CD4-positive, alpha-beta T cell (primary cell): ENCODE results near the gene TDRD6. TPM values are rescaled to one million over a fixed set of nuclear protein-coding genes. Genes with fewer than 3 reads are reported as not detected.

Source experiments
- ATAC-seq: fragments of 200-7000 bp; cut with Tn5 transposase; one replicate; pipeline ENCODE4 v1.10.0; 2022; ENCODE audit warnings: mild to moderate bottlenecking; ENCODE audit not compliant: poor library complexity
- CTCF ChIA-PET: fragments of 350-600 bp; sonication (Branson Sonifier 250); formaldehyde crosslinking; loops from one replicate; lab custom pipeline; 2021; ENCODE audit warnings: antibody characterized with exemption, inconsistent platforms; lab: Charles Lee
- POLR2A ChIA-PET: fragments of 350-600 bp; sonication (Branson Sonifier 250); formaldehyde crosslinking; loops from one replicate; lab custom pipeline; 2021; ENCODE audit warnings: antibody characterized with exemption, inconsistent platforms; lab: Charles Lee
- DNase-seq, 14 experiments: peaks; one replicate each; pipeline ENCODE4 v3.0.0-alpha.2; 2013 to 2020; ENCODE audit warnings: mixed read lengths in 2 of 14
- H3K27ac ChIP-seq, 2 donors: one replicate each; pipeline versions ENCODE4 v1.5.1 to v1.7.0; 2013; ENCODE audit warnings: low read length in 2 of 2, low read depth in 1 of 2, mild to moderate bottlenecking in 1 of 2
- H3K27me3 ChIP-seq, 2 experiments: 1 replicate in 1 of 2; 2 replicates in 1 of 2; pipeline versions ENCODE4 v1.6.1 to v1.7.0; 2013; ENCODE audit warnings: low read length in 2 of 2, control low read depth in 1 of 2, mild to moderate bottlenecking in 1 of 2, moderate library complexity in 1 of 2; ENCODE audit not compliant: insufficient read depth in 2 of 2, control insufficient read depth in 1 of 2
- H3K36me3 ChIP-seq: one replicate; pipeline ENCODE4 v1.6.1; 2013; ENCODE audit warnings: low read length, control low read depth; ENCODE audit not compliant: insufficient read depth
- H3K4me1 ChIP-seq: one replicate; pipeline ENCODE4 v1.6.1; 2013; ENCODE audit warnings: low read length, control low read depth; ENCODE audit not compliant: insufficient read depth
- H3K4me3 ChIP-seq: one replicate; pipeline ENCODE4 v1.5.1; 2013; ENCODE audit warnings: mild to moderate bottlenecking, low read length, moderate library complexity
- H3K9me3 ChIP-seq, 2 experiments: 1 replicate in 1 of 2; 2 replicates in 1 of 2; pipeline versions ENCODE4 v1.6.1 to v1.7.0; 2013; ENCODE audit warnings: low read length in 2 of 2, mild to moderate bottlenecking in 2 of 2, control low read depth in 1 of 2, moderate library complexity in 1 of 2; ENCODE audit not compliant: control insufficient read depth in 1 of 2, insufficient read depth in 1 of 2
- H3K27ac Mint-ChIP-seq: one replicate; pipeline ENCODE4 v1.8.0; 2020; ENCODE audit warnings: mixed read lengths
- H3K27me3 Mint-ChIP-seq: one replicate; pipeline ENCODE4 v1.8.0; 2021; ENCODE audit warnings: mixed read lengths
- H3K36me3 Mint-ChIP-seq: one replicate; pipeline ENCODE4 v1.8.0; 2021; ENCODE audit warnings: low read depth, mixed read lengths
- H3K4me1 Mint-ChIP-seq: one replicate; pipeline ENCODE4 v1.8.0; 2021; ENCODE audit warnings: low read depth, mixed read lengths
- H3K4me3 Mint-ChIP-seq: one replicate; pipeline ENCODE4 v1.8.0; 2020; ENCODE audit warnings: mild to moderate bottlenecking, mixed read lengths
- H3K9me3 Mint-ChIP-seq: one replicate; pipeline ENCODE4 v1.8.0; 2020; ENCODE audit warnings: mixed read lengths
- CTCF ChIP-seq: fragments of 200-600 bp; IDR thresholded peaks from one replicate; pipeline ENCODE4 v1.8.0; 2022; ENCODE audit warnings: antibody characterized with exemption, mild to moderate bottlenecking
- intact Hi-C, 2 experiments: fragments of 100-400 bp; cut with DNase I in 1 of 2; cut with micrococcal nuclease in 1 of 2; formaldehyde crosslinking; loops; one replicate each; pipeline versions ENCODE4 v1.15.1 to v1.9.0; 2023 to 2025; cut with DNase I, micrococcal nuclease
- total RNA-seq, 174 experiments: library from RNA in 2 of 174; stranded (reverse) in 2 of 174; gene quantifications; one replicate each; pipeline ENCODE4 v1.2.3 and lab custom pipeline; 2021 to 2026

The TDRD6 gene
- total RNA-seq, 2 experiments from 2014 or later: not detected

DNA sequence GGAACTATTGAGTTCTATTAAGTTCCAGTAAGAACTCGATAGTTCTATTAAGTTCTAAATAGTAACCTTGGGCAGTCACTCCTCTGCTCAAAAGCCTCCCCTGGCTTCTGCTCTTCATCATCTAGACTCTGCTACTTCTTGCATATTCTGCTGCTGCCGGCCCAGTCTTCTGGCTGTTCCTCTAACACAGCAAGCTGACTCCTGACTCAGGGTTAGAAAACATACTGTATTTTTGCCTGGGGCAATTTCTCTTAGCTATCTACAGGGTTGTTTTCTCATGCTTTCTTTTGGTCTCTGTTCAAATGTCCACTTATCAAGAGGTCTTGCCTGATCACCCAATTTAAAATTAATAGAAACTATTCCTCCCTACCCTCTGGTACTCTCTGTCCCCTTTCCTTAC lies 20.3 kb upstream of the TDRD6 start:
- Histone ChIP-seq H3K4me3 (no peak overlapping the region), H3K36me3 (no peaks in the 10 kb centered on the region), H3K4me1 (no peaks in the 10 kb centered on the region), H3K27ac (no peak overlapping the region), H3K27me3 (peaks cover 0 to 2% of the 10 kb centered on the region in 2 experiments), H3K9me3 (no peaks in the 10 kb centered on the region)
- Mint-ChIP-seq H3K27ac (no peak overlapping the region), H3K4me1 (no peaks in the 10 kb centered on the region), H3K9me3 (no peaks in the 10 kb centered on the region), H3K36me3 (no peaks in the 10 kb centered on the region), H3K27me3 (peaks cover 7% of the 10 kb centered on the region), H3K4me3 (no peak overlapping the region)
- no peak for DNase-seq
- TF ChIP-seq CTCF: no peak
- no peak for ATAC-seq
- ChIA-PET POLR2A (no interaction called here), CTCF (no interaction called here)
- intact Hi-C loops: no loop called here

DNA sequence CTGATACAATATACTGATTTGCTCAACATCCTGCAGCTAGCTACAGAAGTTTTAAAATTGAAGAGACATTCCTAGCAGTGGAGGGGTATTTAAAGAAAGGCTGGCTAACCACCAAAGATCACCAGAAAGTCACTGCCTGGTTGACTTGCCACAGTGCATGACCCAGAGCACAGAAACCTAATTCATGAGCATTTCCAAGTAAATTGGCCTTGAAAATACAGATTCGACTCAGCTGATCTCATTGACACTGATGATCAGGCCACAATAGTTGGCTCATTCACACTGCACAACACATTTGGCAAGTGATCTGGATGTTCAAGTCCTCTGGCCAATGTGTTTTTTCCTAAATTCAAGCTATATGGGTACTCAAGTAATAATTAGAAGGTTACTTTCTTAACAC lies 13.3 kb upstream of the TDRD6 start:
- Mint-ChIP-seq H3K9me3 (no peaks in the 10 kb centered on the region), H3K4me1 (no peaks in the 10 kb centered on the region), H3K4me3 (no peak overlapping the region), H3K36me3 (no peaks in the 10 kb centered on the region), H3K27ac (no peak overlapping the region), H3K27me3 (no peaks in the 10 kb centered on the region)
- ChIA-PET CTCF (interaction anchor here (1.9 kb wide), 1 partner anchor 164 kb away, joined by 4 read pairs; no protein-coding TSS in a partner anchor), POLR2A (interaction anchor here (0.8 kb wide), 1 partner anchor 20 kb away, joined by 4 read pairs; no protein-coding TSS in a partner anchor)
- H3K27me3 ChIP-seq: peaks cover 0 to 5% of the 10 kb centered on the region in 2 experiments
- H3K9me3 ChIP-seq: no peaks in the 10 kb centered on the region
- no peaks in the 10 kb centered on the region for H3K4me1 ChIP-seq
- intact Hi-C loops: no loop called here
- no peak overlapping the region for H3K4me3 ChIP-seq
- H3K27ac ChIP-seq: no peak overlapping the region
- no peak for TF ChIP-seq CTCF
- no peak for ATAC-seq
- H3K36me3 ChIP-seq: no peaks in the 10 kb centered on the region
- DNase-seq: no peak

DNA sequence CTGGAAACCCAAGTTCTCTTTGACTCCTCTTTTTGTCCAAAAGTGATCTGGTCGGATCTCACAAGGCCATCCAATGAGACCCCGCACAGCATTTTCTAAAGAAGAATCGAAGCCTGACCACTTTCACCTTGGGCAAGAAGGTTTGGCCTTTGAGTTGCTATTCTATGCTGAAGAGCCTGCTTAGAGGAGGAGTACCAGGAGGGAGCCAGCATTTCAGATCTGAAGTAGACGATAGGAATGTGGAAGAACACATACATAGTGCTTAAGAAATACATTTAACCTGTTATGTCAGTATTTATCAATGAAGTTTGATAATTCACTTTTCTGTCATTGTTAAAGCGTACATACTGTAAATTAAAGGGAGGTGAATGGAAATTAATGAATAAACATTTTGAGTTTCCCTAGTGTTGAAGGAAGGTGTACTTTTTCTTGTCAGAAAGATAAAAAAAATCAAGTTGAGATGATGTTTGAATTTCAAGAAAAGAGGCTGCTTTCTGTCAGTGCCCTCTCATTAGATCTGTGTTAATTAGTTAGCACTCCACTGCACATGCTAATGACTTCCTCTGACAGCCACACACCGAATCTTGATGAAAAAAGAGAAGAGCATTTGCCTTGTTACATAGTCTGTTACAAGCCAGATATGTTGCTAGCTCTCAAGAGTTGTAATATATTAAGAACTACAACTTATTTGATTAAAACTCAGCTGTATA lies 10.9 kb upstream of the TDRD6 start:
- Histone ChIP-seq H3K9me3 (no peaks in the 10 kb centered on the region), H3K4me3 (no peak overlapping the region), H3K36me3 (no peaks in the 10 kb centered on the region), H3K4me1 (no peaks in the 10 kb centered on the region), H3K27me3 (peaks cover 0 to 14% of the 10 kb centered on the region in 2 experiments), H3K27ac (no peak overlapping the region)
- Mint-ChIP-seq H3K4me3 (no peak overlapping the region), H3K9me3 (no peaks in the 10 kb centered on the region), H3K27me3 (peaks cover 5% of the 10 kb centered on the region), H3K27ac (no peak overlapping the region), H3K36me3 (no peaks in the 10 kb centered on the region), H3K4me1 (no peaks in the 10 kb centered on the region)
- intact Hi-C loops: no loop called here
- ChIA-PET CTCF (no interaction called here), POLR2A (interaction anchor here (0.6 kb wide), 1 partner anchor 114 kb away, joined by 3 read pairs; no protein-coding TSS in a partner anchor)
- DNase-seq (no peak), ATAC-seq (no peak)
- no peak for TF ChIP-seq CTCF
